HCT116 (cell line): Measurements from ENCODE around the gene NPM3. TPM values are rescaled to one million over a fixed set of nuclear protein-coding genes. Genes with fewer than 3 reads are reported as not detected.

Experiments
- ATAC-seq: fragments of 200-7000 bp; cut with Tn5 transposase; 2 replicates; pipeline ENCODE4 v1.9.1; 2020; ENCODE audit warnings: mild to moderate bottlenecking, moderate library complexity
- BruUV-seq: library from RNA; stranded (reverse); fragments of 400-500 nt; replicated peaks from 2 replicates; lab custom pipeline; 2021; lab: Mats Ljungman, UMichigan
- CTCF ChIA-PET: fragments of 300-600 bp; sonication (Branson Sonifier 250); formaldehyde crosslinking; loops from one replicate; lab custom pipeline; 2021; ENCODE audit warnings: antibody characterized with exemption; lab: Charles Lee
- POLR2A ChIA-PET: fragments of 300-600, 350-600 bp; sonication (Branson Sonifier 250); formaldehyde crosslinking; loops from one replicate; lab custom pipeline; 2021; ENCODE audit warnings: antibody characterized with exemption; lab: Charles Lee
- RAD21 ChIA-PET, 2 experiments: fragments of 300-600 bp; sonication (Branson Sonifier 250); formaldehyde crosslinking; loops; one replicate each; lab custom pipeline; 2023; ENCODE audit warnings: low total read pairs in 2 of 2; ENCODE audit not compliant: uncharacterized antibody in 2 of 2, unreplicated experiment in 2 of 2, low non-redundant PET in 1 of 2; lab: Charles Lee
- DNase-seq: peaks from one replicate; pipeline ENCODE4 v3.0.0-alpha.2; 2010; ENCODE audit warnings: low read depth, low spot score
- H2AFZ ChIP-seq: fragments of 200-600 bp; shearing (Covaris generic), sonication (generic); 2 replicates; pipeline ENCODE4 v1.6.1; 2017; ENCODE audit warnings: low read depth, mixed run types, mixed read lengths, antibody characterized with exemption, low read length; ENCODE audit not compliant: poor library complexity, severe bottlenecking
- H3K27ac ChIP-seq: 2 replicates; pipeline ENCODE4 v1.5.1; 2012; ENCODE audit warnings: low read depth, low read length
- H3K27me3 ChIP-seq: fragments of 200-600 bp; sonication (generic); 2 replicates; pipeline ENCODE4 v1.6.1; 2016; ENCODE audit warnings: mixed run types, low read length, mixed read lengths; ENCODE audit not compliant: insufficient read depth
- H3K36me3 ChIP-seq, 2 experiments: fragments of 200-500 bp in 1 of 2; fragments of 200-600 bp in 1 of 2; sonication (Bioruptor generic) in 1 of 2; sonication (generic) in 1 of 2; 2 replicates each; pipeline versions ENCODE4 v1.5.1 to v1.6.1; 2014 to 2016; ENCODE audit warnings: low read length in 2 of 2, inconsistent platforms in 1 of 2, mixed read lengths in 1 of 2, mixed run types in 1 of 2; ENCODE audit not compliant: insufficient read depth in 2 of 2, control insufficient read depth in 1 of 2
- H3K4me1 ChIP-seq, 2 experiments: fragments of 200-600 bp in 1 of 2; sonication (generic) in 1 of 2; 2 replicates each; pipeline versions ENCODE4 v1.5.1 to v1.6.1; 2012 to 2017; ENCODE audit warnings: low read length in 2 of 2, inconsistent platforms in 1 of 2, mild to moderate bottlenecking in 1 of 2, mixed read lengths in 1 of 2, mixed run types in 1 of 2, moderate library complexity in 1 of 2; ENCODE audit not compliant: insufficient read depth in 2 of 2, control insufficient read depth in 1 of 2
- H3K4me2 ChIP-seq: fragments of 200-600 bp; sonication (generic); 2 replicates; pipeline ENCODE4 v1.6.1; 2017; ENCODE audit warnings: mixed run types, low read length, mixed read lengths
- H3K4me3 ChIP-seq, 2 experiments: fragments of 200-600 bp in 1 of 2; sonication (generic) in 1 of 2; replicated peaks in 1 of 2; 2 replicates each; pipeline ENCODE4 v1.5.1; 2011 to 2016; ENCODE audit warnings: low read length in 2 of 2, control low read depth in 1 of 2, low read depth in 1 of 2, mild to moderate bottlenecking in 1 of 2, mixed read lengths in 1 of 2, mixed run types in 1 of 2
- H3K79me2 ChIP-seq: fragments of 200-600 bp; sonication (generic); 2 replicates; pipeline ENCODE4 v1.6.1; 2017; ENCODE audit warnings: mild to moderate bottlenecking, mixed run types, low read length, moderate library complexity, mixed read lengths; ENCODE audit not compliant: insufficient read depth
- H3K9ac ChIP-seq: fragments of 200-600 bp; sonication (generic); 2 replicates; pipeline ENCODE4 v1.6.1; 2016; ENCODE audit warnings: low read length, mixed read lengths
- H3K9me2 ChIP-seq: fragments of 200-600 bp; sonication (generic), shearing (Covaris generic); 2 replicates; pipeline ENCODE4 v1.6.1; 2017; ENCODE audit warnings: mixed run types, mild to moderate bottlenecking, moderate library complexity; ENCODE audit not compliant: insufficient read depth
- H3K9me3 ChIP-seq, 2 experiments: fragments of 200-500 bp in 1 of 2; fragments of 200-600 bp in 1 of 2; sonication (Bioruptor generic) in 1 of 2; sonication (generic) in 1 of 2; 2 replicates each; pipeline ENCODE4 v1.6.1; 2014 to 2017; ENCODE audit warnings: low read length in 2 of 2, mixed read lengths in 2 of 2, inconsistent platforms in 1 of 2, low read depth in 1 of 2, mild to moderate bottlenecking in 1 of 2, mixed run types in 1 of 2, moderate library complexity in 1 of 2; ENCODE audit not compliant: control insufficient read depth in 1 of 2, insufficient read depth in 1 of 2
- H4K20me1 ChIP-seq: fragments of 200-600 bp; sonication (generic), shearing (Covaris generic); 2 replicates; pipeline ENCODE4 v1.6.1; 2017; ENCODE audit warnings: mixed run types, mild to moderate bottlenecking, moderate library complexity; ENCODE audit not compliant: insufficient read depth
- ELF1 ChIP-seq: IDR thresholded peaks from 2 replicates; pipeline ENCODE4 v1.6.1; 2012; ENCODE audit warnings: low read depth, borderline replicate concordance
- EZH2phosphoT487 ChIP-seq: fragments of 200-600 bp; IDR thresholded peaks from 2 replicates; pipeline ENCODE4 v1.6.1; 2018; ENCODE audit warnings: antibody characterized with exemption, borderline replicate concordance
- RAD21 ChIP-seq: IDR thresholded peaks from 2 replicates; pipeline ENCODE4 v1.6.1; 2012; ENCODE audit warnings: low read depth, mild to moderate bottlenecking
- REST ChIP-seq: IDR thresholded peaks from 2 replicates; pipeline ENCODE4 v1.6.1; 2012; ENCODE audit warnings: low read depth
- SP1 ChIP-seq: IDR thresholded peaks from 2 replicates; pipeline ENCODE4 v1.6.1; 2012; ENCODE audit warnings: low read depth
- intact Hi-C: fragments of 100-400 bp; cut with micrococcal nuclease; formaldehyde crosslinking; loops from 2 replicates; pipeline ENCODE4 v1.10.0; 2022
- total RNA-seq: library from RNA; stranded (reverse); gene quantifications from one replicate; pipeline ENCODE4 v1.2.1, GENCODE V29; 2021; ENCODE audit not compliant: unreplicated experiment

Gene NPM3
- total RNA-seq, 1 experiment from 2014 or later, result 267 TPM

DNA sequence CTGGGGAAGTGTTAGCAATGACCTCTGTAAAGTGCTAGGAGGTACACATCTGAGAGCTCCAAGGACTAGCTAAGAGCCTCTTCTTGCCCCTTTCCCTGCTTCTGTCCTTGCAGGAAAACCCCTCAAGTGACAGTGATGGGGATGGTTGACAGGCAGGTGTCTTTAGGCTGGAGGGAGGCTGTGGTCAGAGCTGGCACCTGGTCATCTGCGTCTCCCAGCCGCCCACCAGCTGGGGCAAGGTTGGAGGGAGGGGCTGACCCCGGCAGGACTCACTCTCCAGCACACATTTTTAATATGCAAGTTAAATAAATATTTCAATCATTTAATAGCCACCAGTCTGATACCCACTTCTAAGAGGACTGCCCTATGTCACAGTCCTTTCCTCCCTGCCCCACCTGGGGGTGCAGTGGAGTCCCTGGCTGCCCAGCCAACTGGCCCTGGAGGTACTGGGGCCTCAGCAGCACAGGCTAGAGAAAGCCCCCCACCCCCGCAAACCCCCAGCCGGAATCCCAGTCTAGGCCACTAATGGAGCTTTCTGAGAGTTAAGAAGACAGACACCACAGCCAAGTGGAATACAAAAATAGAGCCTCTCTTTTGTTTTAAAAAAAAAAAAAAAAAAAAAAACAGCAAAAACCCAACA lies 13.6 kb downstream of the NPM3 start:
- intact Hi-C loops, result no loop called here
- H3K9me3 ChIP-seq, result no peaks in the 10 kb centered on the region
- no peaks in the 10 kb centered on the region for H3K4me1 ChIP-seq
- no peaks in the 10 kb centered on the region for H3K79me2 ChIP-seq
- H3K9me2 ChIP-seq, result no peaks in the 10 kb centered on the region
- no peak overlapping the region for H3K4me3 ChIP-seq
- no peak overlapping the region for H3K4me2 ChIP-seq
- H4K20me1 ChIP-seq, result no peaks in the 10 kb centered on the region
- RAD21 ChIA-PET, result interaction anchor here in 1 of 2 experiments (0.6 kb wide), 1 partner anchor 11 kb away, joined by 3 read pairs; no protein-coding TSS in a partner anchor
- TF ChIP-seq ELF1 (no peak), REST (no peak), SP1 (no peak), EZH2phosphoT487 (no peak), RAD21 (no peak)
- TF ChIP-seq, all 23 proteins: peak for 0
- BruUV-seq, result no TSS peak
- Histone ChIP-seq H2AFZ (no peak overlapping the region), H3K27me3 (peaks cover 11% of the 10 kb centered on the region; the same call in 1 of the 2 replicates), H3K27ac (no peak overlapping the region), H3K9ac (no peak overlapping the region), H3K36me3 (no peaks in the 10 kb centered on the region)
- ATAC-seq, result peak; percentile 63; the same call in 1 of the 2 replicates
- CTCF ChIA-PET, result interaction anchor here (0.7 to 1.5 kb wide), 3 partner anchors 11 to 167 kb away, joined by 3 to 5 read pairs (median 4); partner anchors contain the start of gene NPM3
- POLR2A ChIA-PET, result no interaction called here
- DNase-seq, result no peak
